ENCODE data around the gene MRPL44. TPM values are rescaled to one million over a fixed set of nuclear protein-coding genes. Genes with fewer than 3 reads are reported as not detected.

Gene MRPL44
- 11.8 TPM for total RNA-seq

- Histone ChIP-seq H3K9me3 (no peaks in the 10 kb centered on the region), H3K4me1 (peaks cover 54% of the 10 kb centered on the region), H3K27me3 (no peaks in the 10 kb centered on the region), H3K4me3 (peak within 1 kb of the TSS; percentile 44 to 97), H3K36me3 (peaks cover 0 to 3% of the 10 kb centered on the region in 2 donors), H3K27ac (peak within 1 kb of the TSS; percentile 86)
- intact Hi-C loops (cut with DNase I) = no loop called here
- peak; percentile 95 to 96 for TF ChIP-seq POLR2AphosphoS5 (IDR thresholded peaks at IDR 0.05; ENCODE audit: insufficient read depth in 1 of 2, low read depth in 1 of 2)
- peak in 2 of 3 experiments; percentile 6 to 28 for TF ChIP-seq CTCF (IDR thresholded peaks at IDR 0.05)
- TF ChIP-seq POLR2A (IDR thresholded peaks at IDR 0.05) = peak in 1 of 2 donors; percentile 52
- DNase-seq (ENCODE audit: extremely low spot score in 2 of 2) = peak in 1 of 2 donors; percentile 97
Observed at GRCh38 chr2:223957092-223957851, at the start of gene MRPL44. Gene MRPL44 (plus strand): TSS chr2:223957463. CDS start chr2:223957473, 10 bp downstream.

DNA sequence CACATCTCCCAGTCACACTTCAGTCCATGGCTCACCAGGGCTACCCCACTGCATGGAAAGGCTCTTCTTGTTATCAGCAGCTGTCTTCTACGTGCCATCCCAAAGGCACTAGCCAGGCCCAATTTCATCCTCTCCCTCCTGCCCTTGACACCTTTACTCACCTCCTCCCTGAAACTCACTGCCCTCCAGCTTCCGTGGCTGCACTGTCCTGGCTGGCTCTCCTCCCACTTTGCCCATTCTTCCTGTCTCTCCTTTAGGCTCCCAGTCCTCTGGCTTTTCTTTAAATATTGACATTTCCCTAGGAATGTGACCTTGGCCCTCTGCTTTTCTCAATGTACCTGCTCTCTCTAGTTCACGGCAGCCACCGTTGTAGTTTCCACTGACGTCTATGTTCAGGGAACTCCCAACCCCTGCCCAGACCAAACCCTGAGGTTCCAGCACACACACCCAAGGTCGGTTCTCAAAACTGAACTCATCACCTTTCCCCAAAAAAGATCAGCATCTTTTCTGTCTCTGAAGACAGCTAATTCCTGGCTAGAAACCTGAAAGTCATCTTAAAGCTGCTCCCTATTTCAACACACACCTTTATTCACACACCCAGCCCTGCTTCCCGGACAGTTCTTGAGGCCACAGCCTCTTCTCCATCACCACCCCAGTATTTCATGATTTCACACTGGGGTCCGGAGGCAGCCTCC is 48.8 kb upstream of the MRPL44 start:
- Histone ChIP-seq H3K4me1 (no peaks in the 10 kb centered on the region), H3K27me3 (no peaks in the 10 kb centered on the region), H3K4me3 (no peak overlapping the region), H3K27ac (no peak overlapping the region), H3K9me3 (no peaks in the 10 kb centered on the region), H3K36me3 (peaks cover 0 to 10% of the 10 kb centered on the region in 2 donors)
- DNase-seq (ENCODE audit: extremely low spot score in 2 of 2) = no peak
- intact Hi-C loops (cut with DNase I) = no loop called here
- TF ChIP-seq POLR2A (IDR thresholded peaks at IDR 0.05) (no peak), POLR2AphosphoS5 (IDR thresholded peaks at IDR 0.05; ENCODE audit: insufficient read depth in 1 of 2, low read depth in 1 of 2) (no peak)

GRCh38 chr2:223909001-223909741 is 48.1 kb upstream of the MRPL44 start:
- H3K9me3 ChIP-seq = no peaks in the 10 kb centered on the region
- no peaks in the 10 kb centered on the region for H3K4me1 ChIP-seq
- intact Hi-C loops (cut with DNase I) = no loop called here
- DNase-seq (ENCODE audit: extremely low spot score in 2 of 2) = no peak
- peaks cover 0 to 10% of the 10 kb centered on the region in 2 donors for H3K36me3 ChIP-seq
- H3K4me3 ChIP-seq = no peak overlapping the region
- TF ChIP-seq POLR2A (IDR thresholded peaks at IDR 0.05) = no peak
- H3K27ac ChIP-seq = no peak overlapping the region
- no peaks in the 10 kb centered on the region for H3K27me3 ChIP-seq

- H3K27me3 ChIP-seq = no peaks in the 10 kb centered on the region
- no peak overlapping the region for H3K4me3 ChIP-seq
- H3K27ac ChIP-seq = no peak overlapping the region
- TF ChIP-seq CTCF (IDR thresholded peaks at IDR 0.05) = no peak
- no peak for TF ChIP-seq POLR2AphosphoS5 (IDR thresholded peaks at IDR 0.05; ENCODE audit: insufficient read depth in 1 of 2, low read depth in 1 of 2)
- no peak for TF ChIP-seq POLR2A (IDR thresholded peaks at IDR 0.05)
- no peak for DNase-seq (ENCODE audit: extremely low spot score in 2 of 2)
- H3K4me1 ChIP-seq = no peaks in the 10 kb centered on the region
- H3K9me3 ChIP-seq = no peaks in the 10 kb centered on the region
- H3K36me3 ChIP-seq = peaks cover 0 to 21% of the 10 kb centered on the region in 2 donors
- intact Hi-C loops (cut with DNase I) = no loop called here
Observed at GRCh38 chr2:223914324-223914723, 42.9 kb upstream of the MRPL44 start.

GRCh38 chr2:223915071-223915470 is 42.2 kb upstream of the MRPL44 start:
- H3K4me1 ChIP-seq = no peaks in the 10 kb centered on the region
- no peak for DNase-seq (ENCODE audit: extremely low spot score in 2 of 2)
- TF ChIP-seq POLR2A (IDR thresholded peaks at IDR 0.05) = no peak
- no peak for TF ChIP-seq CTCF (IDR thresholded peaks at IDR 0.05)
- H3K27me3 ChIP-seq = no peaks in the 10 kb centered on the region
- peaks cover 0 to 21% of the 10 kb centered on the region in 2 donors for H3K36me3 ChIP-seq
- H3K9me3 ChIP-seq = no peaks in the 10 kb centered on the region
- no peak overlapping the region for H3K4me3 ChIP-seq
- intact Hi-C loops (cut with DNase I) = no loop called here
- no peak overlapping the region for H3K27ac ChIP-seq

Data from vagina (tissue), 2 donors.